Thoracic aorta (tissue), 2 donors: Measurements from ENCODE around the gene SLC25A12. TPM values are rescaled to one million over a fixed set of nuclear protein-coding genes. Genes with fewer than 3 reads are reported as not detected.

Source experiments
- ATAC-seq: fragments of 150-250 bp; one replicate; pipeline ENCODE4 v1.8.0; 2017; ENCODE audit warnings: low read depth; ENCODE audit not compliant: insufficient number of reproducible peaks, low FRiP score
- DNase-seq: peaks from one replicate; pipeline ENCODE4 v3.0.0-alpha.2; 2020; ENCODE audit warnings: low spot score
- H3K27ac ChIP-seq, 2 donors: fragments of 200-600 bp; sonication (generic); 1 replicate in 1 of 2; 2 replicates in 1 of 2; pipeline ENCODE4 v1.5.1; 2016; ENCODE audit warnings: mild to moderate bottlenecking in 2 of 2, moderate library complexity in 2 of 2
- H3K27me3 ChIP-seq: fragments of 200-600 bp; sonication (generic); replicated peaks from 2 replicates; pipeline ENCODE4 v1.6.0; 2016; ENCODE audit warnings: mild to moderate bottlenecking; ENCODE audit not compliant: insufficient read depth
- H3K36me3 ChIP-seq: fragments of 200-600 bp; sonication (generic); one replicate; pipeline ENCODE4 v1.5.1; 2016
- H3K4me1 ChIP-seq, 2 donors: fragments of 200-600 bp; sonication (generic); 1 replicate in 1 of 2; 2 replicates in 1 of 2; pipeline versions ENCODE4 v1.5.1 to v1.6.0; 2016; ENCODE audit warnings: low read depth in 2 of 2, mild to moderate bottlenecking in 1 of 2; ENCODE audit not compliant: control insufficient read depth in 1 of 2
- H3K4me3 ChIP-seq: fragments of 200-600 bp; sonication (generic); 2 replicates; pipeline ENCODE4 v1.5.1; 2016; ENCODE audit warnings: mild to moderate bottlenecking
- H3K9me3 ChIP-seq: fragments of 200-600 bp; sonication (generic); 2 replicates; pipeline ENCODE4 v1.5.1; 2016
- total RNA-seq, 2 donors: library from RNA; depleted of rRNA; stranded (reverse); fragments of >200 nt; gene quantifications; one replicate each; pipeline versions ENCODE4 v1.1.0 to v1.2.3, GENCODE V29; 2016
- TF ChIP-seq, protein P1 (sequence below): fragments of 200-600 bp; sonication (generic); IDR thresholded peaks from one replicate; pipeline ENCODE4 v1.5.1; 2019; ENCODE audit warnings: antibody characterized with exemption

The SLC25A12 gene
- total RNA-seq, 2 donors from 2014 or later, result 27.2 to 39.3 TPM

DNA sequence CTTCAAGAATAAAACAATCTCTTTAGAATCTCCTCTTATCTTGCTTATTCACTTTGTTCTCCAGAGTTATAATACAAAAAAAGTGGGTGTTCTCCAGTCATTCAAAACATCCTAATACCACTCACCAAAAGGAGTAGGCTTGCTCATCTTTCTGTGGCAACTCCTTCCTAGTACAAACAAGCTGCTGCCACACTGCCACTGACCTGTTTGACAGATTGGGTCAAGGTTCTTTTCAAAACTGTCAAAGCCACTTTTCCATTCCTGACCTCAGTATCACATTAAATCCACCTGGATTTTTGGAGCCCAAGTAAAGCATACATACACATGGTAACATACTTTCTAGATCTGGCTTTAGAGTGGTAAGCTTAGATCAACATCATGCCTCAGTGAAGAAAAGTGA lies 59.8 kb downstream of the SLC25A12 start:
- Histone ChIP-seq H3K4me1 (no peaks in the 10 kb centered on the region), H3K36me3 (peaks cover 47% of the 10 kb centered on the region), H3K27me3 (no peaks in the 10 kb centered on the region), H3K27ac (no peak overlapping the region), H3K4me3 (no peak overlapping the region), H3K9me3 (no peaks in the 10 kb centered on the region)
- TF ChIP-seq, protein P1, sequence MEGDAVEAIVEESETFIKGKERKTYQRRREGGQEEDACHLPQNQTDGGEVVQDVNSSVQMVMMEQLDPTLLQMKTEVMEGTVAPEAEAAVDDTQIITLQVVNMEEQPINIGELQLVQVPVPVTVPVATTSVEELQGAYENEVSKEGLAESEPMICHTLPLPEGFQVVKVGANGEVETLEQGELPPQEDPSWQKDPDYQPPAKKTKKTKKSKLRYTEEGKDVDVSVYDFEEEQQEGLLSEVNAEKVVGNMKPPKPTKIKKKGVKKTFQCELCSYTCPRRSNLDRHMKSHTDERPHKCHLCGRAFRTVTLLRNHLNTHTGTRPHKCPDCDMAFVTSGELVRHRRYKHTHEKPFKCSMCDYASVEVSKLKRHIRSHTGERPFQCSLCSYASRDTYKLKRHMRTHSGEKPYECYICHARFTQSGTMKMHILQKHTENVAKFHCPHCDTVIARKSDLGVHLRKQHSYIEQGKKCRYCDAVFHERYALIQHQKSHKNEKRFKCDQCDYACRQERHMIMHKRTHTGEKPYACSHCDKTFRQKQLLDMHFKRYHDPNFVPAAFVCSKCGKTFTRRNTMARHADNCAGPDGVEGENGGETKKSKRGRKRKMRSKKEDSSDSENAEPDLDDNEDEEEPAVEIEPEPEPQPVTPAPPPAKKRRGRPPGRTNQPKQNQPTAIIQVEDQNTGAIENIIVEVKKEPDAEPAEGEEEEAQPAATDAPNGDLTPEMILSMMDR, result no peak
- ATAC-seq, result no peak
- no peak for DNase-seq

DNA sequence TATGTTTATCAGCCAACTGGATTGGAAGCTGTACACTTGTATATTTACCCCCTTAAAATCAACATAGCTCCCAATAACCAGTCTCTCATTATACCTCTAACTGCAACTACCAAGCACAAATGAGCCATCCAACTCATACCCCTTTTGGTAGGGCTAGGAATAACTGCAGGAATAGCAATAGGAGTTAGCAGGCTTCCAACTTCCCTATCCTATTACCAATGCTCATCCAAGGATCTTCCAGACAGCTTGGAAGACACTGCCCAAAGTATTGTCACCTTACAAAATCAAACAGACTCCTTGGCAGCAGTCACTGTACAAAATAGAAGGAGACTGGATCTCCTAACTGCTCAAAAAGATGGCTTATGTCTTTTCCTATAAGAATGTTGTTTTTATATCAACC lies 61.6 kb downstream of the SLC25A12 start:
- ATAC-seq, result no peak
- H3K27me3 ChIP-seq, result no peaks in the 10 kb centered on the region
- no peak overlapping the region for H3K27ac ChIP-seq
- no peaks in the 10 kb centered on the region for H3K4me1 ChIP-seq
- no peak for DNase-seq
- TF ChIP-seq, protein P1, result no peak
- H3K4me3 ChIP-seq, result no peak overlapping the region
- H3K36me3 ChIP-seq, result peaks cover 50% of the 10 kb centered on the region
- no peaks in the 10 kb centered on the region for H3K9me3 ChIP-seq

DNA sequence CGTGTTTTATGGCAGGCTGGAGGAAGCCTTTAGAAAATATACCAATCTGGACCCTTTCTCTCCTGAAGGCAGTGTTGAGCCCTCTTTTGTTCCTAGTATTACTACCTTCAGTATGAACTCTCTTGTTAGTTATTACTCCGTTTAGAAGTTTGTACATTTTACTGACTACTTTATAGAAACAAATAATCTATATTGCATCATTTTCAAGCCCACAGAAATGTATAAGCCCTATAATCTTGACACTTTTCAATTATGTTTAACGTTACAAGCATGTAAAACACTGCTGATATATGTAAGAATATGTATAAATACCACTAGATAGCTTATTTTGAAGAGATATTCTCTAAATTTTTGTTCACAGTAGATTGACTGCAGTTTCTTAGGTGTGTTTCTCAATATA lies 64.0 kb downstream of the SLC25A12 start:
- Histone ChIP-seq H3K4me3 (no peak overlapping the region), H3K36me3 (peaks cover 43% of the 10 kb centered on the region), H3K4me1 (no peaks in the 10 kb centered on the region), H3K9me3 (no peaks in the 10 kb centered on the region), H3K27me3 (no peaks in the 10 kb centered on the region), H3K27ac (no peak overlapping the region)
- DNase-seq, result no peak
- TF ChIP-seq, protein P1, result no peak
- no peak for ATAC-seq

DNA sequence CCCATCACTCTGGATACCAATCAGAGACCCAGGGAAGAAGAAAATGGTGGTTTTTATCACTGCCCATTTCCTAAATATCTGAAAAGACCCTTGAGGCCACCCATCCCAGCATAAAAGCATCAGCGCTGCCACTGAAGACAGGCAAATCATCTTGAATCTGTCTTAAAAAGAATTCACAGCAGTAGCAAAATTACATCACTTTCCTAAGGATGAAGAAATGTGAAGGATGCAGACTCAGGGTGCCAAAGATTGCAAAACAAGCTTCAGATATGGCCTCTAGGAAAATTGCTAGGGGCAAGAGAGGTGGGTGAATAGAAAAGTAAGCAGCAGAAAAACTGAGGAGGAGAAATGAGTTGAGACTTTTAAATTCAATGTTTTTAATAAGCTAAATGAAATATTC lies 70.0 kb downstream of the SLC25A12 start:
- ATAC-seq, result no peak
- DNase-seq, result no peak
- H3K9me3 ChIP-seq, result no peaks in the 10 kb centered on the region
- no peak overlapping the region for H3K27ac ChIP-seq
- no peak overlapping the region for H3K4me3 ChIP-seq
- no peaks in the 10 kb centered on the region for H3K27me3 ChIP-seq
- H3K4me1 ChIP-seq, result no peaks in the 10 kb centered on the region
- TF ChIP-seq, protein P1, result no peak
- peaks cover 4% of the 10 kb centered on the region for H3K36me3 ChIP-seq

DNA sequence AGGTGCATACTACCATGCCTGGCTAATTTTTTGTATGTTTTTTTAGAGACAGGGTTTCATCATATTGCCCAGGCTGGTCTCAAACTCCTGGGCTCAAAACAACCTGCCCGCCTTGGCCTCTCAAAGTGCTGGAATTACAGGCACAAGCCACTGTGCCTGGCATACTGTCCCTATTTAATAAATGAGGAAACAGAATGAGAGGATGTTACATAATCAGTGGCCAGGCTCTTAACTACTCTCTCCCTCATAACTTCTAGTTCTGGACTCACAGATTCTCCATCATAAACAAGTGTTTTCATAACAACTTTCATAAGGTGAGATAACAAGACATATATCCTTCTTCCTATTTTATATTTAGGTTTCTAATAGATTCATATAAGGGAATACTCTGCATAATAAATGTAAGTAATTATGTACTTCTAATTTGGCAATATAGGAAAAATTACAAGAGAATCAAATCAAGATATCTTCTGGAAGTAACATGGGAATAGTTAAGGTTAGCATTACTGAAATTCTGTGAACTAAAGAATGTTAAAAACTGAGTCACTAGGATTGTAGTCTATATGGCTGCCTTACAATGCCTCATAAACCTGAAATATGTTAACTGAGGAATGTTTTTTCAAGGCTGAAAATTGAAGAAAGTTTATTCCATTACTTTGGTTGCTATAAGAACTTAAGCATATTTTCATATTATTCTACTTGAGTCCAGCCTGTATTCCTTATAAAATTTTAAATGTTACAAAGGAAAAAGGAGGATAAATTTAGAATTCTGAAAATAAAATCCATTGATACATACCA lies 71.3 kb downstream of the SLC25A12 start:
- no peak for DNase-seq
- Histone ChIP-seq H3K27ac (no peak overlapping the region), H3K4me3 (no peak overlapping the region), H3K4me1 (no peaks in the 10 kb centered on the region), H3K27me3 (no peaks in the 10 kb centered on the region), H3K36me3 (peaks cover 3% of the 10 kb centered on the region), H3K9me3 (no peaks in the 10 kb centered on the region)
- no peak for ATAC-seq
- TF ChIP-seq, protein P1, result no peak
